ENCODE data around the gene GATA2. TPM values are rescaled to one million over a fixed set of nuclear protein-coding genes. Genes with fewer than 3 reads are reported as not detected.

Gene GATA2
- total and polyA plus RNA-seq, 2 of the 8 experiments (the other 6 are each of a cell fraction or from before 2014, with no cell fraction given) = 0.03 to 0.30 TPM

DNA sequence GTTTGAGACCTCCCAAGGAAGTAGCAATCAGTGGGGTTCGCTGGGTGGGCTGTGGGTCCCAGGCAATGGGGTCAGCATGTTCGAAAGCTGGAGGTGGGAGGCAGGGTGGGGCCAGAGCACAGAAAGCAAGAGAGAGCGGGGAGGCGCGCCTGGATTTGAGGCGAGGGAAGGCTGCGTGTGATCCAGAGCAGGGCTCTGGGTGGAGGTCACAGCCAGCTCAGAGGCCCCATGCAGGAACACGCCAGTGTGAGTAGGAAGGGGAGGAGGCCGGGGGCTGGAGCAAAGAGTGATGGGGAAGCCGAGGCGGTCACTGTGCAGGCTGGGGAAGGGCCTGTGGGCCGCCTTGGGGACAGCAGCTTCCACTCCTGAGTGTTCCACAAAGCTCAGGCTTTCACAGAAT, 35.1 kb downstream of the GATA2 start (continued):
- TF ChIP-seq FOSL1 (IDR thresholded peaks at IDR 0.05; ENCODE audit: insufficient read depth, low read depth, low read length) (no peak), GTF2F1 (IDR thresholded peaks at IDR 0.05; ENCODE audit: borderline replicate concordance, low read depth, low read length) (no peak), SP4 (IDR thresholded peaks at IDR 0.05; ENCODE audit: low read length) (no peak), POU5F1 (IDR thresholded peaks at IDR 0.05; ENCODE audit: low read depth, low read length) (no peak)
- TF ChIP-seq, protein P1, sequence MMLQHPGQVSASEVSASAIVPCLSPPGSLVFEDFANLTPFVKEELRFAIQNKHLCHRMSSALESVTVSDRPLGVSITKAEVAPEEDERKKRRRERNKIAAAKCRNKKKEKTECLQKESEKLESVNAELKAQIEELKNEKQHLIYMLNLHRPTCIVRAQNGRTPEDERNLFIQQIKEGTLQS (IDR thresholded peaks at IDR 0.05; ENCODE audit: insufficient read depth, low read depth, low read length) = no peak
